Gastroesophageal sphincter (tissue), 4 donors: ENCODE measurements around the gene STK32C. TPM values are rescaled to one million over a fixed set of nuclear protein-coding genes. Genes with fewer than 3 reads are reported as not detected.

Source experiments
- ATAC-seq: fragments of 150-250 bp; one replicate; pipeline ENCODE4 v1.9.1; 2016; ENCODE audit warnings: mild to moderate bottlenecking, moderate library complexity
- H3K27ac ChIP-seq, 4 donors: fragments of 200-600 bp; sonication (generic) in 3 of 4; 1 replicate in 3 of 4; 2 replicates in 1 of 4; pipeline ENCODE4 v1.5.1; 2016 to 2019
- H3K27me3 ChIP-seq: fragments of 200-600 bp; sonication (generic); one replicate; pipeline ENCODE4 v1.5.1; 2019
- H3K36me3 ChIP-seq, 2 donors: fragments of 200-600 bp; sonication (generic); one replicate each; pipeline ENCODE4 v1.5.1; 2019; ENCODE audit warnings: control low read depth in 1 of 2
- H3K4me1 ChIP-seq, 3 donors: fragments of 200-600 bp; sonication (generic); 1 replicate in 2 of 3; 2 replicates in 1 of 3; pipeline ENCODE4 v1.5.1; 2016 to 2019; ENCODE audit warnings: control low read depth in 2 of 3
- H3K4me3 ChIP-seq, 2 donors: fragments of 200-600 bp; sonication (generic); one replicate each; pipeline ENCODE4 v1.5.1; 2019; ENCODE audit warnings: mild to moderate bottlenecking in 1 of 2, moderate library complexity in 1 of 2
- H3K9me3 ChIP-seq, 3 donors: fragments of 200-600 bp; sonication (generic); one replicate each; pipeline ENCODE4 v1.5.1; 2017 to 2019; ENCODE audit warnings: control low read depth in 2 of 3
- EP300 ChIP-seq: sonication (generic); formaldehyde crosslinking; IDR thresholded peaks from one replicate; pipeline ENCODE4 v1.6.1; 2017; ENCODE audit warnings: antibody characterized with exemption, mild to moderate bottlenecking
- POLR2A ChIP-seq, 2 donors: fragments of 450-650 bp; IDR thresholded peaks; one replicate each; pipeline ENCODE4 v1.6.1; 2017; ENCODE audit warnings: antibody characterized with exemption in 2 of 2, mild to moderate bottlenecking in 2 of 2, moderate library complexity in 1 of 2
- POLR2AphosphoS5 ChIP-seq: sonication (generic); formaldehyde crosslinking; IDR thresholded peaks from one replicate; pipeline ENCODE4 v1.6.1; 2017; ENCODE audit warnings: antibody characterized with exemption
- WGBS, 2 donors: methylation state at CpG; one replicate each; pipeline ENCODE4 v1.1.5; 2018; ENCODE audit warnings: low coverage in 1 of 2; 5-methylcytosine and 5-hydroxymethylcytosine counted together
- total RNA-seq, 4 donors: library from RNA; depleted of rRNA; stranded (reverse); fragments of >200 nt; gene quantifications; one replicate each; pipeline ENCODE4 v1.1.0, GENCODE V29; 2016
- TF ChIP-seq, protein P1 (sequence below), 4 experiments: fragments of 200-600 bp in 2 of 4; fragments of 450-650 bp in 2 of 4; sonication (generic) in 1 of 4; IDR thresholded peaks; one replicate each; pipeline ENCODE4 v1.5.1; 2017 to 2019; ENCODE audit warnings: antibody characterized with exemption in 4 of 4, mild to moderate bottlenecking in 2 of 4, moderate library complexity in 2 of 4

STK32C gene
- total RNA-seq: 10 to 100 TPM in 1 of 4 donors, 1 to 10 TPM in 3; 3.8 to 13.0 (median 5.1) TPM

DNA sequence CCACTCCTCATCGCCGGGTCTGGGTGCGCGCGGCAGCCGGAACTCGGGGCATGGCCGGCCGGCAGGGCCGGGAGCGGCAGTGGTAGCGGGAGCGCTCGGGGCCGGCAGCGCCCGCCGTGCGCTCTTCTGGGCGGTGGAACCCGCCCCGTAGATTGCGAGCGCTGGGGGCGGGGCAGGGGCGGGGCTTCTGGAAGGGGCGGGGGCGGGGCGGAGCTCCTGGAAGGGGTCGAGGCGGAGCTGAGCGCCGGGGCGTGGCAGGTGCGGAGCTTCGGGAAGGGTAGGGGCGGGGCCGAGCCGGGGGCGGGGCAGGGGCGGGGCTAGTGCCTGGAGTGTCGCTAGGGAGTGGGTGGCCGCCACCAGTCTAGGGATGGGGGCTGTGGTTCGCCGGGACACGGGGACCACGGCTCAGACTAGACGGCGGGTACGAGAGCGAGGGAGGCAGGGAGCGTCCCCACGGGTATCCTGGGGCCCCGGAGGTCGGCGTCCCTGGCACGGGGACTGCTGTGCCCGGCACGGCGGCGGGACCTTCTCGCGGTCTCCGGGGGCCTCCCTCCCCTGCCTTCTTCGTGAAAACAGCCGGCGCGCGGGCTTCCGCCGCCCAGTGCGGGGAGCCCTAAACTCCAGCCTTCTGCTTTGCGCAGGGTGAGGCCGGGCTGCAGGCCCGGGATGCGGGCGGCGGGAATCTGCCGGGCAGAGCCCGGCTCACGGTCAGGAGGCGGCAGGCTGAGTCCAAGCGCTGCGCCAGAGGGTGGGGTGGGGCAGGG is at the start of gene STK32C:
Gene STK32C (minus strand): TSS at position 128 of the 764 bp plus-strand sequence. CDS start 117 bp downstream, at position 11.
- peaks cover 0 to 24% (median 12%) of the 10 kb centered on the region in 3 donors for H3K4me1 ChIP-seq
- peak within 1 kb of the TSS; percentile 2 to 91 (median 88) for H3K27ac ChIP-seq
- H3K27me3 ChIP-seq: no peaks in the 10 kb centered on the region
- TF ChIP-seq POLR2AphosphoS5: peak; percentile 29
- TF ChIP-seq EP300: no peak
- TF ChIP-seq POLR2A (IDR thresholded peaks at IDR 0.05): peak; percentile 16 to 30
- TF ChIP-seq, protein P1, sequence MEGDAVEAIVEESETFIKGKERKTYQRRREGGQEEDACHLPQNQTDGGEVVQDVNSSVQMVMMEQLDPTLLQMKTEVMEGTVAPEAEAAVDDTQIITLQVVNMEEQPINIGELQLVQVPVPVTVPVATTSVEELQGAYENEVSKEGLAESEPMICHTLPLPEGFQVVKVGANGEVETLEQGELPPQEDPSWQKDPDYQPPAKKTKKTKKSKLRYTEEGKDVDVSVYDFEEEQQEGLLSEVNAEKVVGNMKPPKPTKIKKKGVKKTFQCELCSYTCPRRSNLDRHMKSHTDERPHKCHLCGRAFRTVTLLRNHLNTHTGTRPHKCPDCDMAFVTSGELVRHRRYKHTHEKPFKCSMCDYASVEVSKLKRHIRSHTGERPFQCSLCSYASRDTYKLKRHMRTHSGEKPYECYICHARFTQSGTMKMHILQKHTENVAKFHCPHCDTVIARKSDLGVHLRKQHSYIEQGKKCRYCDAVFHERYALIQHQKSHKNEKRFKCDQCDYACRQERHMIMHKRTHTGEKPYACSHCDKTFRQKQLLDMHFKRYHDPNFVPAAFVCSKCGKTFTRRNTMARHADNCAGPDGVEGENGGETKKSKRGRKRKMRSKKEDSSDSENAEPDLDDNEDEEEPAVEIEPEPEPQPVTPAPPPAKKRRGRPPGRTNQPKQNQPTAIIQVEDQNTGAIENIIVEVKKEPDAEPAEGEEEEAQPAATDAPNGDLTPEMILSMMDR (IDR thresholded peaks at IDR 0.05): peak in 1 of 4 experiments; percentile 39
- H3K9me3 ChIP-seq: no peaks in the 10 kb centered on the region
- WGBS, 2 donors: no CpG with 5 or more reads among the region's 84 CpGs
- ATAC-seq: peak; percentile 90
- peak within 1 kb of the TSS; percentile 45 to 94 for H3K4me3 ChIP-seq
- no peaks in the 10 kb centered on the region for H3K36me3 ChIP-seq

DNA sequence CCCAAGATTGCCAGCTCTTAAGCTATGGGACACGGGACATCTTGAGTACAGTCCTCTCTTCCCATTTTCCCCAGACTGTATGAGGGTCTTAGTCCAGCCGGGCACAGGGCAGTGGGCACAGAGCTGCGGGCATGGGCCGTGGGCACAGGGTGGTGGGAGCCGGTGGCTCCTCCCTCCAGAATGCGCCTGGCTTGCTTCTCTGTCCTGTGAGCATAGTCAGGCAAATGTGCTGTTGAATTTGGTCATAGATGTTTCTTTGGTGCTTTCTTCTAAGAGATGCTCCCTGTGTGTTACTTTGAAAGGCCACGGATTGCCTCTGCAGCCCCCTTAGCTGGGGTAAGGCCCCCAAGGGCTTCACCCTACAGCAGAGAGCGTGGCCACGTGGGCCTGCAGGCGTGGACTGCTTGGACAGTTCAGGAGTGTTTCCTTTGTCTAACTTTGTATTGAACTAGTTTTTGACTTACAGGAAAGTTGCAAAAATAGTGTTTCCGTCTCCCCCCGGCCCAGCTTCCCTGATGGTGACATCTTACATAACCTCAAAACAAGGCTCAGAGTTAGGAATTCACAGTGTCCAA is 49.0 kb upstream of the STK32C start:
- Histone ChIP-seq H3K27ac (no peak overlapping the region), H3K9me3 (no peaks in the 10 kb centered on the region), H3K36me3 (peaks cover 0 to 34% of the 10 kb centered on the region in 2 donors), H3K4me1 (no peaks in the 10 kb centered on the region), H3K27me3 (no peaks in the 10 kb centered on the region), H3K4me3 (no peak overlapping the region)
- no peak for ATAC-seq
- no peak for TF ChIP-seq POLR2A (IDR thresholded peaks at IDR 0.05)
- no peak for TF ChIP-seq EP300
- TF ChIP-seq, protein P1 (IDR thresholded peaks at IDR 0.05): no peak
- no peak for TF ChIP-seq POLR2AphosphoS5
- 90 to 95% methylated on average over 3 to 5 of the region's 12 CpGs for WGBS, 2 donors

DNA sequence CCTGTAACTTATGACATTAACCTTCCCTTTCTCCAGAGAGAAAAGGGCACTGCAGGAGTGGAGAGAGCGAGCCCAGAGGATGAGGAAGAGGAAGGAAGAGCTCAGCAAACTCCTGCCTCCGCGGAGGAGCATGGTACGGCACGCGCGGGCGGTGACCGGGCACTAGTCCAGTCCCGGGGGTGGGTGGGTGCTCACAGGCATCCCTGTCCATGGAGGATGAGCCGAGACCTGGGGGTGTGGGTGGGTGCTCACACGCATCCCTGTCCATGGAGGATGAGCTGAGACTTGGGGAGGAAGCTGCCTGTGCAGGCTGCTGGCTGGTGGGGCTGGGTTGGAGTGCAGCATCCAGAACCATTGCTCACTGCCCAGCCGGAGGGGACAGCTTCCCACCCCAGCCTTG is 48.0 kb upstream of the STK32C start:
- H3K4me3 ChIP-seq: no peak overlapping the region
- TF ChIP-seq POLR2AphosphoS5 (no peak), EP300 (no peak), POLR2A (IDR thresholded peaks at IDR 0.05) (no peak)
- TF ChIP-seq, protein P1 (IDR thresholded peaks at IDR 0.05): no peak
- no peak overlapping the region for H3K27ac ChIP-seq

DNA sequence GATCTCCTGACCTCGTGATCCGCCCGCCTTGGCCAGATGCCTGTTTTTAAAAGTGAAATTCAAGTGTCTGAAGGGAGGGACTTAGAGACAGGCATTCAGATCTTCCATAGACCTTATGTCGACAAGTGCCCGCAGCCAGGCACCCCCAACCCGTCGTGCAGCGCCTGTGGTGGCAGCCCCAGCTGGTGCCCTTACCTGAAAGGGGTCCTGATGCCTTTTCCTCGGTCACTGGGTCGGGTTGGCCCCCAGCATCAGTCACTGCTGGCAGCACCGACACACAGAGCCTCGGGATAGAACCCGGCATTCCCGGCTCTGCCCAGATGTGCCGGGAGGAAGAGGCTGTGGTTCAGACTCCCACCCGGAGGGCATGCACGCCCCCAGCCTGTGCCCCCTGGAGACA is 47.5 kb upstream of the STK32C start:
- no peaks in the 10 kb centered on the region for H3K9me3 ChIP-seq
- no peak overlapping the region for H3K27ac ChIP-seq
- H3K36me3 ChIP-seq: peaks cover 0 to 33% of the 10 kb centered on the region in 2 donors
- no peaks in the 10 kb centered on the region for H3K4me1 ChIP-seq
- 93% methylated on average over 3 of the region's 17 CpGs; no CpG with 5 or more reads in 1 of the 2 donors for WGBS, 2 donors
- no peaks in the 10 kb centered on the region for H3K27me3 ChIP-seq
- TF ChIP-seq POLR2A (IDR thresholded peaks at IDR 0.05) (no peak), EP300 (no peak), POLR2AphosphoS5 (no peak)
- TF ChIP-seq, protein P1 (IDR thresholded peaks at IDR 0.05): no peak
- no peak for ATAC-seq
- no peak overlapping the region for H3K4me3 ChIP-seq

More for the DNA sequence above, 48.0 kb upstream of the STK32C start:
- Histone ChIP-seq H3K36me3 (peaks cover 0 to 33% of the 10 kb centered on the region in 2 donors), H3K9me3 (no peaks in the 10 kb centered on the region), H3K27me3 (no peaks in the 10 kb centered on the region), H3K4me1 (no peaks in the 10 kb centered on the region)
- WGBS, 2 donors: 90% methylated on average over 2 of the region's 13 CpGs; no CpG with 5 or more reads in 1 of the 2 donors
- ATAC-seq: no peak
